ENCODE measurements around the gene SMAD3.

SMAD3 gene

GRCh38 chr15:67137951-67138848, 72.8 kb downstream of the SMAD3 start:
- no peak for DNase-seq (ENCODE audit: low read depth)
- H3K4me3 ChIP-seq (ENCODE audit: low read length): peak overlapping the region; percentile 20
- TF ChIP-seq CTCF (conservative IDR thresholded peaks at IDR 0.05; ENCODE audit: low read length): no peak

- no peak overlapping the region for H3K4me3 ChIP-seq (ENCODE audit: low read length)
- DNase-seq (ENCODE audit: low read depth): no peak
- no peak for TF ChIP-seq CTCF (conservative IDR thresholded peaks at IDR 0.05; ENCODE audit: low read length)
Observed at GRCh38 chr15:67138891-67139855, 73.8 kb downstream of the SMAD3 start.

- no peak for TF ChIP-seq CTCF (conservative IDR thresholded peaks at IDR 0.05; ENCODE audit: low read length)
- no peak overlapping the region for H3K4me3 ChIP-seq (ENCODE audit: low read length)
- no peak for DNase-seq (ENCODE audit: low read depth)
Observed at GRCh38 chr15:67140078-67140833, 74.9 kb downstream of the SMAD3 start.

- TF ChIP-seq CTCF (conservative IDR thresholded peaks at IDR 0.05; ENCODE audit: low read length): 0 out of 2 replicates have a peak, but pooled peaks have one; percentile 2
- H3K4me3 ChIP-seq (ENCODE audit: low read length): no peak overlapping the region
- DNase-seq (ENCODE audit: low read depth): peak; percentile 57
Observed at GRCh38 chr15:67142092-67142766, 76.8 kb downstream of the SMAD3 start.

GRCh38 chr15:67142767-67143100, 77.3 kb downstream of the SMAD3 start:
- TF ChIP-seq CTCF (conservative IDR thresholded peaks at IDR 0.05; ENCODE audit: low read length): no peak
- no peak overlapping the region for H3K4me3 ChIP-seq (ENCODE audit: low read length)
- peak; percentile 75 for DNase-seq (ENCODE audit: low read depth)

- no peak for DNase-seq (ENCODE audit: low read depth)
- no peak overlapping the region for H3K4me3 ChIP-seq (ENCODE audit: low read length)
- no peak for TF ChIP-seq CTCF (conservative IDR thresholded peaks at IDR 0.05; ENCODE audit: low read length)
Observed at GRCh38 chr15:67143646-67144045, 78.2 kb downstream of the SMAD3 start.
